ENCODE results near the gene TLNRD1.

TLNRD1 gene

DNA sequence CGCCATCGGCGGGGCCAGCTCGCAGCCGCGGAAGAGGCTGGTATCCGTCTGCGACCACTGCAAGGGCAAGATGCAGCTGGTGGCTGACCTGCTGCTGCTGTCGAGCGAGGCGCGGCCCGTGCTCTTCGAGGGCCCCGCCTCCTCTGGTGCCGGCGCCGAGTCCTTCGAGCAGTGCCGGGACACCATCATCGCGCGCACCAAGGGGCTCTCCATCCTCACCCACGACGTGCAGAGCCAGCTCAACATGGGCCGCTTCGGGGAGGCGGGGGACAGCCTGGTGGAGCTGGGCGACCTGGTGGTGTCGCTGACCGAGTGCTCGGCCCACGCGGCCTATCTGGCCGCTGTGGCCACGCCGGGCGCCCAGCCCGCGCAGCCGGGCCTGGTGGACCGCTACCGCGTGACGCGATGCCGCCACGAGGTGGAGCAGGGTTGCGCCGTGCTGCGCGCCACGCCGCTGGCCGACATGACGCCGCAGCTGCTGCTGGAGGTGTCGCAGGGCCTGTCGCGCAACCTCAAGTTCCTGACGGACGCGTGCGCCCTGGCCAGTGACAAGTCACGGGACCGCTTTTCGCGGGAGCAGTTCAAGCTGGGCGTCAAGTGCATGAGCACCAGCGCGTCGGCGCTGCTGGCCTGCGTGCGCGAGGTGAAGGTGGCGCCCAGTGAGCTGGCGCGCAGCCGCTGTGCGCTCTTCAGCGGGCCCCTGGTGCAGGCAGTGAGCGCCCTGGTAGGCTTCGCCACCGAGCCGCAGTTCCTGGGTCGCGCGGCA is 1.8 kb downstream of the TLNRD1 start:
- peak; percentile 32 for DNase-seq

DNA sequence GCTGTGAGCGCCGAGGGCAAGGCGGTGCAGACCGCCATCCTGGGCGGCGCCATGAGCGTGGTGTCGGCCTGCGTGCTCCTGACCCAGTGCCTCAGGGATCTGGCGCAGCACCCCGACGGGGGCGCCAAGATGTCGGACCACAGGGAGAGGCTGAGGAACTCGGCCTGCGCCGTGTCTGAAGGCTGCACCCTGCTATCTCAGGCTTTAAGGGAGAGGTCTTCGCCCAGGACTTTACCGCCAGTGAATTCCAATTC is 2.3 kb downstream of the TLNRD1 start:
- DNase-seq = no peak

DNA sequence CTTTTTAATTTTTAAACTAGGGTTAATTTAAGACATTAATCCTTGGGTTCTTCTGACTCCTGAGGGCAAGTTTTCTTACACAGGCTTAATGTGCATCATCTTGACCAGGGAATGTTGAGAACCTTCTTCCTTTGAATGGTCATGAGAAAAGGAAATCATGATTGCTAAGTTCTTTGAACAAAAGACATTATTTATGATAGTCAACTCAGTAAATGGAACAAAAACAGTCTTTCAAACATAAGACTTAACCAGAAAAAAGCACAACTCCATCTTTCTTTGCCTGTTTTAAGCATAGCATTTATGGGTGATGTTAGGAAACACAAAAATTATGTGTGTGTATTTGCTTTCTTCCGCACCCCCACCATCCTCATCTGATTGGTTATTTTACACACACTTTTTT is 5.4 kb downstream of the TLNRD1 start:
- DNase-seq = no peak

DNA sequence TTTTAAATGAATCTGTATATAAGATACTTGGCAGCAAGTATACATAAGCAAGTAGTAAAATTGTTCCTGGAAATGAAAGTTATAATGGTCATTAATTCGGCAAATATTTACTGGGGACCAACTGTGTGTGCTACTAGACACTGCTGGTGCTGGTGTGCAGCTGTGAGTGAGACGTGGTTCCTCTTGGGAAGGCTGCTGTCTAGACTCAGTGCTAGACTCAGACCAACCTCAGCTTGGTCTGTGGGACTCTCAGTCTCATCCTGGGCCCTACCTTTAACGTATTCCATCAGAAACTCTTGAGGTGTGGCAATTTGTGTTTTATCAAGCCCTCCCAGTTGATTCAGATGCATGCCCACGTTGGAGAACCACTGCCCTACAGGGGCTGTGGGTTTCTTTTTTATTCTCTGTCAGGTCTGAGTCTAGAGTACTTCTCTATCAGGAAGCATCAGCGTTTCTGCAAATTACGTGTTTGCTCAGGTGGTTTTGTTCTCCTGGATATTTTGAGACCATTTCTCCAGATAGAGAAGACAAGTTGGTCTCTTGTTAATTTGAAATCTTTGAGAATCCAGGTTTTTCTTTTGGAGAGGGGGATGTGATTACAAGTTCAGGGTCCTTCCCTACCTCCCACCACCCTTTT is 6.8 kb downstream of the TLNRD1 start:
- DNase-seq = no peak

DNA sequence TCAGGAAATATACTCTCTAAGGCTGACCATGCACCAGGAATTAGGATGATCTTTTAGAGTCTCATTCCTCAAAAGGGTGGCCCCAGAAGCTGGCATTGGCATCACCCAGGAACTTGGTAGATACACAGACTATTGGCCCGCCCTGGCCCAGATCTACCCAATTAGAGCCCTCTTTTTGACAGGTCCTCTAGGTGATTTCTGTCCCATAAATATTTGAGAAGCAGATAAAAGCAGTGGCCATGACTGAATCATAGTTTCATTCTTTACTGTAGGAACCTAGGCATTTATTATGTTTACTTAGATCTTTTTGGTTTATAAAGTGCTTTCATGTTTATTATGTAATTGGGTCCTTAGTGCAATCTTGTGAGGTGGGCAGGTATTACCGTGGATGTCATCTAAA is 7.6 kb downstream of the TLNRD1 start:
- DNase-seq = no peak

DNA sequence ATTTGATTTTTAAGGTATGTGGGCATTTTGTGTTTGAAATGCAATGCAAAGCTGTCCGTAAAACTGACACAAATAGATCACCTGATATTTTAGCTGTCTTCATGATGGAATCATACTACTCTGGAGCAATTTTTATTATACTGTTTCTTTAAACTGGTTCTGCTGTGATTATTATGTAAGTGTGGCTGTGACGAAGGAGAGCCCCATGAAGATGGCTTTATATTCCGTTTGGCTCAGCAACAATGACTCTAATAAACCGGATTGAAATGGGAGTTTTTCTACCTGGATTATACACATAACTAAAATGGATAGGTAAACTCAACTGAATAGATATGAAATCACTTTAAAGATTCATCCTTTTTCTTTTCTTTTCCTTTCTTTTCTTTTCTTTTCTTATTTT is 9.4 kb downstream of the TLNRD1 start:
- DNase-seq = no peak

DNA sequence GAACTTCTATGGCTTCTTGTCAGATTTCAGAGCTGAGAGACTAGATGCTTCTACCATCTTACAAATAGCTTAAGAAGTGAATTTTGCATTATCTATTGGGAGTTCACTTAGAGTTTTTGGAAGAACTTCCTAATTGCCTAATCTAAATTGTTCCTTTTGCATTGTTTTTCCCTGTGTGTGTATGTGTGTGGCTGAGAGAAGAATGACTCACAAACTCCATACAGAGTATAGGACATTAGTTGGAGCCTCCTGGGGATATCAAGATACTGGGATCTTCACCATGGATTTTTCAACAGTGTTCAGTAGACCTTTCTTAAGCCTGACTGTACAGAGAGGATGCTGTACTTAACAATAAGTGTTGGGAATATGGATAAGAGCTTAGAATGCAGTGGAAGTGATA is 10.9 kb downstream of the TLNRD1 start:
- DNase-seq = peak; percentile 52

DNA sequence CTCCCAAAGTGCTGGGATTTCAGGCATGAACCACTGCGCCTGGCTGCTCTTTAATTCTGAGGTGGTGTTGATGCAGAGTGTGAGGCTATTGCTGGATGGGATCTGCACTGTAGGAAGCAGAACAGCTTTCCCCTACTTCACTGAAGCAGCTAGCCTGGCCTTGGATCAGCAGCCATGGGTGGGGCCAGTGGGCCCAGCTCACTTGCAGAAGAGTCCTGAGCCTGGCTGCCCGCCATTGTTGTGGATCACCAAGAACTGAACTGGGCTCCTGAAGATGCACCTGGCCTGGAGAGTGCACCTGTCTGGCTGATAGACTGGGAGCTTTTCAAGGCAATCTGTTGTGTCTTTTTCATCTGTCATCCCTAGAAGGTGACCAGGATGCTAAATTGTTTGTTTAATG is 11.9 kb downstream of the TLNRD1 start:
- DNase-seq = no peak

DNA sequence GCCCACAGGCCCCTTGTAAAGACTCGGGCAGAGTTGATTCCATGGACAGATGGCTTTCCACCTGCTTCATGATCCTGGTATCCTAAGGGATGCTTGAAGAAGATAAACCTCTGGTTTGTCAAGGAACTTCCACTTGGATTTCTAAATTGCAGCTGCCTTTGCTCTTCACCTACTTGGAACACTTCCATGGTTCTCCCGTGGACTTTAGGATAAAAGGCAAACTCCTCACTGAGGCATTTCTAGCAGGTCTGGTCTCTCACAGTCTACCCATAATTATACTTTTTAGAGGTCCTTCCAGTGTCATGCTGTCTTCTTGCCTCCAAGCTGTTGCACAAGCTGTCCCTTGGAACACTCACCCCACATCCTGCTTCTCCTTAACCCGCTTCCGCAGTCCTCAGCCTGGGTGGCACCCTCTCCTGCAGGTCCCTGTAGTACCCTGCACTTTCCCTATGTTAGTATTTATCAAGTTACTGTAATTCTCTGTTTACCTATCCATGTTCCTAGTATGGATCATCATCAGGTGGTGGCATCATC is 12.7 kb downstream of the TLNRD1 start:
- no peak for DNase-seq

DNA sequence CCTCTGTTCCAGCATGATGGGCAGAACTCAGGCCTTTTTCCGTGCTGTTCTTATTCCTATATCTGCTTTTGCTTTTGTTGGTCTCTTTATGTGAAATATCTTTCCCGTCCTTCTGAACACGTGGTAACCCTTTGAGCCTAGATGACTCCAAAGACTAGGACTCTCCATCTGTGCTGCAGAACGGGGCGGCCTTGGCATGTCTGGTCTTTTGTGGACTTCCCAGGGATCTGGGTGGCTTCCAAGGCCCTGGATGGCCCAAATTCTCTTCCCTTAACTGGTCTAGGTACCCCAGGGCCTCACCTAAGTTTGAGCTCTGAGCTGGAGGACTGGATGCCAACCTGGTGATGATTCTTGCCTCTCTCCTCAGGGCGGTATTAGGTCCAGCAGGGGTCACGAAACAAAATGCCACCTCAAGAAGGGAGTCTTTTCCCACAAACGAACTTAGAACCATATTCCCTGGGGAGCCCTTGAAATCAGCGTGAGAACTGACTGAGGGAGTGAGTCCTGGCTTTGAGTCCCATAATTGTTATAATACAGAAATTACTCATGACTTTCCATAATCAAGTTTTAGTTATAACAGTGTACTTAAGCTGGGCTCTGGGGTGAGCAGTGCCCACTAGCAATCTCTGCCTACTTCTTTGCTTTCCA is 13.8 kb downstream of the TLNRD1 start:
- no peak for DNase-seq

DNA sequence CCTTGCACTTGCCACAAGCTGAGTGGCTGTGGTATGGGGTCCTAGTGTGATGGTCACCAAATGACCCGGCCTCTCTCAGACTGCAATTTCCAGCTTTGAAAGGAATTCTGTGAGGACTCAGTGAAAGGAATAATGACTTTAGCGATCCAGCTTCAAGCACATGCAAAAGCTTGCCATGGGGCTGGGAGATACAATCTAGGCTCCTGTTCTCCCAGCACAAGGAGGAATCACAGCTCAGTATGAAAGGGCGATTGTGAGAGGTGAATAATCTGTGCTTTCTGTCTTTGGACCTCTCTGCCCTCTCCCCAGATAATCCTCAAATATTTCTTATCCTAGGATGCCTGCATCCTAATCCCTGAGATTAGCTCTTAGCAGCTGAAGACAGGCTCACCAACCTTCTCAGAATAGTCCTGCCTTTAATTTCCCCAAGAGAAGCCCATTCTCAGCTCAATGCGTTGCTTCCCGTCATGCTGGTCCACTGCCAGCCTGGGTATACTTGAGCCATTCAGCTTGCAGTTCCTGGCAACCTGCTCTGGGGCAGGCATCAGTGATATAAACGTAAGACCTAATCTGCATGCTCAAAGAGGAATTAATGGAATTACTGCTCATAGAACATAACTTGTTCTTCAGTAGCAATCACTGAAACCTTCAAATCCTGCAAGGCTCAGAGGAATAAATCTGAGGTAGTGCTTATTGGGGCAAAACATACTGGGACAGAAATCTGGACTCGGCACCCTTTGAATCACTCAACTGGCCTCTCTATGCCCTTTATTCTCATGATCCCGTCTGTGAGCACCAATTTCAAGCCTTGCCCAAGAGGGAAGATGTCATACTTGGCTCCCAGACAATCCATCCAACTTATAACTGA is 15.1 kb downstream of the TLNRD1 start:
- no peak for DNase-seq

DNA sequence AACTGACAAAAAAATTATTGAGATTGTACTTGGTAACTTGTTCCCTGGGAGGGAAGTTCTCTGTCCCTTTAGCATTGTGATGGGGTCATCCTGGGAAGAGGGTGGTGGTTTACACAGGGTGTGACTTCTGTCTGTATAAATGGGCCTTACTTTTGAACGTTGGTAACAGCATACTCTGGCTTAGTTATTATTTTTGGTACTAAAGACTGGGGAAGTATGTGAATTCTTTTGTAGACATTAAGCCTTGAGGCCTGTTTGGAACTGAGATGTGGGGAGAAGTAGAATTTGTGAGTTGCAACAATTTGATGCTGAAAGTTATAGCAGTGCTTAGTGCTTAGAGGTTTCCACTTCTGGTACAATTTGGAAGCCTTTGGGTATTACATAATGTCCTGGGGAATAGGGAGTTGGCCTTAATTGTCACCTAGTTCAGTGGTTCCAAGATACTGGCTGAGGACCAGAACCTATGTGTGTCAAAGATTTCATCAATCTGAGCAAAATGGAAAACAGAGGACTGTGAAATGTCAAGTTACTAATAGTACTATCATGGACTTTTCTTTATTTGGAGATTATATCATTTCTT is 15.9 kb downstream of the TLNRD1 start:
- DNase-seq = no peak

DNA sequence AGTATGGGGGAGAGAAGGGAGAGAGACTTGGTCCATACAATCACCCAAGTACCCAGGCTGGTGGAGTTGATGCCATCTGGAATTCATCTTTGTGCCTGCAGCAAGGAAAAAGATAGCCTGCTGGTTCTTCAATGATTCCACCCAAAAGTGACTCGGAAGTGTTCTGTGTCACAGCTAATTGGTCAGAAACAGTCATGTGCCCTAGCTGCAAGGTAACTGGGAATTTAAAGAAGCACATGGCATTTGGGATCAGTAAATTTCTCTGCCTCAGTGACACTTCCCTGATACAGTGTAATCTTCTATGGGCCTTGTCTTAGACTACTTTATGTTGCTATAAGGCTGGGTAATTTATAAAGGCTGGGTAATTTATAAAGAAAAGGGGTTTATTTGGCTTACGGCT is 17.5 kb downstream of the TLNRD1 start:
- DNase-seq = no peak

DNA sequence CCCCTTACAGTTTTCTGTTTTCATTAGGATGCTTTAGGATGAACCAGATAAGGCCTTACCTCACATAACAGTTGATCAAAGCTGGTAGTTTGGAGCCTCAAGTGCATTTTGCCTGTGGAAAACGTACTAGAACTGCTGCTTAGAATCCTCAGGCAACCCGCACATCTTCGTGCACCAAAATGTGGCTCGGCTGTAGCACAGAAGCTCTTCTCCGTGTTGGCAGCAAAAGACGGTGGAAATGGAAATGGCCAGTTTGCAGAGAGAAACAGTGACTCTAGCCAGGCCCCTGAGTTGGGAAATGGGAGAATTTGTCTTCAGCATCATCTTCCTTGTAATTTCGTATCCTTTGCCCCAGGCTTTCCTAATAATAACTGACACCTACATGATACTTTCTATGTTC is 20.6 kb downstream of the TLNRD1 start:
- no peak for DNase-seq

DNA sequence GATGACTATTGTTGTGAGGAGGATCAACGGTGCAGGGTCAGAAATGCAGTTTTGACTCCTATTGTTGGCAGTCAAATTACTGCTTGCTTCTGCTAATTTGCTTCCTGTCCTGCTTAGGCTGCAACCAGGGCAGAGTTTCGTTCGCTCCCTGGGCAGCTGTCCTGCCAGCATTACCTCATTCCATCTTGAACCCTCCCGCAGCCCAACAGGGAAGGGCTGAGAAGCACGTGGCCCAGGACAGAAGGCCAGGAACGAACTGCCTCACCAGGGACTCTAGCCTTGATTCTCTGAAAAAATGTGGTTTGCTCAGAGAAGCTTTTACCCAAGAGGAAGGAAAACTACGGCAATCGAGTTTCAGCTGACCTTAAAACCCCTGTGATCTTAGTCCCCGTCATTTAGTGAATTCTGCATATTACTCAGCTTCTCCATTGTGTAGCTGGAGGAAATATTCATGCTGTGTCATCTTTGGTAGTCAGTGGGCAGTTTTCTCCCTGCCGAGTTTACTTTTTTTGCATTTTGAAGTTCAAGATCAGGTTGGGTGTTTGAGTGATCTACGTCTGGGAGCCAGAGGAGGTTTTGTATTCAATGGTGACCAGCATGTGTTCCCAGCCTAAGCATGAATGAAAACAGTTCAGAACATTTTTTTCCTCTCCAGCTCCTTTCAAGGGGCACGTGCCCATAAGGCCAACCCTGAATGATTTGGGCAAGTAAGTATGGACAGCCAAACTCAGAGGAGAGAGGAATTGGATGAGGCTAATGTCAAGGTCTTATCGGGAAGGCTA is 23.0 kb downstream of the TLNRD1 start:
- peak; percentile 41 for DNase-seq

DNA sequence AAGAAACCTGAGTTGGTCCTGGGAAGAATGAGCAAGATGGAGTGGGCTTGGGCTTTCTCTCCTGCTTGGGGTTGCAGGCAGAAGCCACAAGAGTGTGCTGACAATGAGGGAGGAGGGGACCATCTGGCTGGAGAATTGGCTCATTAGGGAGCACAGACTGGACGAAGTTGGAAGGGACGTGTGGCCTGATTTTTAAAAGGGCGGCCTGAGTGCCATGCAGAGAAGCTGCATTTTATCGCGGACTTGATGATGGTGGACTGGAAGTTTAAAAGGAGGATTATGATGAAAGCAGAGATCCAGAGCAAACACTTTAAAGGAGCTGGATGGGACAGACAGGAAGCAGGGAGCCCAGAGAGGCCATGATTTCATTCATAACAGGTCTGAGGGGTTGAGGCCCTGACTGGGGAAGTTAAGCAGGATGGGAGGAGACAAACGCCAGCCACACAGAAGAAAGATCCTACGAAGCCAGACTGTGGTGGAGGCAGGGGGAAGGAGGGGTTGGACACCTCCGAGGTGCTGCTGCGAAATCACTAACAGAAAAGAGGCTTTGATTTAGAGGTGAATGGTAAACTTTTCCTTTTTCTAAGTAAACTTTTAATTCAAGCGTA is 23.6 kb downstream of the TLNRD1 start:
- DNase-seq = no peak

DNA sequence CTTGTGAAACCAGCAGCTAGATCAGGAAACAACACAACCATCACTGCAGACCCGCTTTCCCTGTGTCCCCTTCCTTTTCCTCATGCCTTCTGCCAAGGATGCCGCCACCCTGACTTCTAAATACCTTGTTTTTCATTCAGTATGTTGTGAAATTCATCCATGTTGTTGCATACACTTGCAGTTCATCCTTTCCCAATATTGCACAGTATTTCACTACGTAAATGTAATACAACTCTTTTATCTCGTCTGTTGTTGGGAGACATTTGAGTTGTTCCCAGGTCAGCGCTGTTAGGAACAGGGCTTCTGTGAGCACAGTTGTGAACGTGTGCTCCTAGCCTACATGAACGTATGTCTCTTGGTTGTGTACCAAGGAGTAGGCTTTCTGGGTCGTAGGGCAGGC is 24.2 kb downstream of the TLNRD1 start:
- no peak for DNase-seq

DNA sequence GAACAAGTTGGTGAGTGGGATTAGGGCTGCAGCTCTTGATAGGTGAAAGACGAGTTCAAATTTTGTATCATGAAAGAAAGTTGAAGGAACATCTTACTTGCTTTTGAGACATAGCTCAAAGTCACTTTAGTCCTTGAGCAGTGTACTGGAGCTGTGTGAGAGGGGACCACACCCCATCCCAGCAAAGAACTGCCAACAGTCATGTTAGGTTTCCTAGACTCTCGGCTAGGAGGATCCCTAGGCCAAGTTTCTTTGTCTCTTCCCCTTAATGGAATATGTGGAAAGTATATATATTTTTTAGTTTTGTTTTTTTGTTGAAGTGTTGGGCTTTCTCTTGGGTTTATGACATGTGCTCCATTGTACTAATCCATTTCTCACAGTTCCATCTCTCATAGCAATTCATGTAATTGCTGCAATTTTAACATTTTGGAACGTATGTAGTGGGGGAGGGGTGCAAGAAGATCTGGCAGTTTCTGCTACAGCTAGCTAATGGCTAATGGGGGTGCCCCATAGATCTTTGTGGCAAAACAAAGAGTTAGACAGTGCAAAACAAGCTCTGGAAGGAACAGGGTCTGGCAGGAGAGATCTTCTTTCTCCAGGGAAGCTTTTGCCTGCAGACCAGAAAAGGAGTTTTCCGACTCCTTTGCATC is 25.1 kb downstream of the TLNRD1 start:
- no peak for DNase-seq

DNA sequence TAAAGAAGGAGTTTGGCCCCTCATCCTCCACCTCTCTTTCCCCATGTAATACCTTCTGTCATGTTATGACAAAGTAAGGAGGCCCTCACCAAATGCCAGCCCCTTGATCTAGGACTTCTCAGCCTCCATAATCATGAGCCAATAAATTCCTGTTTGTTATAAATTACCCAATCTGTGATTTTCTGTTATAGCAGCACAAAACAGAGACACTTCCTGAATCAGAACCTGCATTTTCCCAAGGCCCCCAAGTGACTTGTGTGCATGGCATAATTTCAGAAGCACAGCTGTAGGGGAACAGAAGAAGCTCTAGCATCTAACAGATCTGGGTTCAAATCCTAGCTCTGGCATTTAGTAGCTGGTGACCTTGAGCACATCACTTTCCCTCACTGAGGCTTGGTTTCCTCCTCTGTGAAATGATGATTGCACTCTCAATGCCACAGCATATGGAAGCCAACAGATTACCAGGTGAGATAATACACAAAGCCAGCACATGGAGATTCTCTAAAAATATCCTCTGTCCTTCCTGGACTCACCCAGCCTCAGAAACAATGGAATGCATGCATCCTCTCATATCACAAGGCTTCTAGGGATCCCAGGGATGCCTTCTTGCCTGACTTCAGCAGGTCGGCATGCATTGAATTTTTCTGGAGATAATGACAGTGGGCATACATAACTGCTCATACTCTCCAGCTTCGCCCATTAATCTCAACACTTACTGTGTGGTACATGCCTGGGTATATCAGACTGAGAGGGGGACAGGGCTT is 26.3 kb downstream of the TLNRD1 start:
- DNase-seq = peak; percentile 13
